Iris pigment epithelial cell (primary cell): ENCODE results near the gene CCDC122.

Experiments
- DNase-seq: peaks from one replicate; pipeline ENCODE4 v3.0.0-alpha.2; 2011; ENCODE audit warnings: low read depth

Gene CCDC122

GRCh38 chr13:43878892-43879754, at the start of gene CCDC122:
TSS of gene CCDC122 (minus strand) at chr13:43879740. CDS start at chr13:43869376, 10,364 bp downstream.
- DNase-seq: peak; percentile 89

DNA sequence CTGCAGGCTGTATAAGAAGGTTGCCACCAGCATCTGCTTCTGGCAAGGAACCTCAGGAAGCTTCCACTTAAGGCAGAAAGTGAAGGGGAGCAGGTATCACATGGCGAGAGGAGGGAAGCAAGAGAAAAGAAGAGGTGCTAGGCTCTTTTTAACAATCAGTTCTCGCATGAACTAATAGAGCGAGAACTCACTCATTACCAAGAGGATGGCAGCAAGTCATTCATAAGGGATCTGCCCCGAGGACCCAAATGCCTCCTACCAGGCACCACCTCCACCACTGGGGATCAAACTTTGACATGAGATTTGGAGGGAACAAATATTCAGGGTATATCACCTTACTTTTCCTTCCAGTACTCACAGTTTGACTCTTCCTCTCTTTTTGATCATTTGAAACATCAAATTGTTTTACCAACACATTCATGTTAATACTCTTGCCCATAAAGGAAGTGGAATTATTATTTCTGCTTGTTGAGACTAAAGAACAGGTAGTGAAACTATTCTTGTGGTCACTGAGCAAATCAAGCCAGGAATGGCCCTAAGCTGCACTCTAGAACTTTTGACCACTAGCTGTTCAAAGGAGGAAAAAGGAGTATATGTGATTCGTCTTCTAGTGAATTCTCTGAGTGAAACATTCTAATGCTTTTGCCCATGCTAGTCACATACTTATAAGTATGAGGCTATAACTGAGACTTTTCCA, 45.2 kb upstream of the CCDC122 start:
- DNase-seq: no peak

- no peak for DNase-seq
Observed at GRCh38 chr13:43920965-43921674, 41.6 kb upstream of the CCDC122 start.

DNA sequence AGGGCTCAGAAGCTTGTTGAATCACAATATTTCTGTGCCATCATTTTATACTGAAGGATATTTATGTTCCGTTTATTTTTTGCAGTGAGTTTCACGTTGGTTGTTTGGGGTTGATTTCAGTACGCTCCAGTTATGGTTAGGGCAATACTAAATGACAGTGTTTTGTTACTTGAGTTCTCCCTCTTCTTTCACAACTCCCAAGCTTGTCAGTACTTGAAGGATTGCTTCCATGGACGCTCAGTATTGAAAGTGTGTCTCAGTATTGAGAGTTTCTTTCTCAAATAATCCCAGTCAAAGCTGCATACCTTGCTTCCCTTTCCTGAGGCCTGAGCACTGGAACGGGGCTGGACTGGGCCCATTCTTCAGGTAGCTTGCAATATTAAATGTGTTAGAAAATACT, 39.1 kb upstream of the CCDC122 start:
- DNase-seq: no peak

DNA sequence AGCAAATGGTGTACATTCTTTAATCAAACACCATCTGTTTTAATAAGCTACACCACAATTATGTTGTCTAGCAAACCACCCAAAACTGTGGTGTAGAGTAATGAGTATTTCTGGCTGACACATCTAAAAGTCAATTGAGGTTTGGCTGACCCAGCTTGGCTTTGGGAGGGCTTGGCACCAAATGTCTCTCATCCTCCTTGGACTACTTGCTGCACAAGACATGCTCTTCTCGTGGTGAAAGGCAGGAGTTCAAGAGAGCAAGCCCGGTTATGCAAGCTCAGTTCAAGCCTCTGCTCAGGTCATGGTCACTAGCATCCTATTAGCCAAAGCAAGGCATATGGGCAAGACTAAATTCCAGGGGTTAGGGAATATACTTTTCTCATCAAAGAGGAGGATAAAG, 37.3 kb upstream of the CCDC122 start:
- no peak for DNase-seq

DNA sequence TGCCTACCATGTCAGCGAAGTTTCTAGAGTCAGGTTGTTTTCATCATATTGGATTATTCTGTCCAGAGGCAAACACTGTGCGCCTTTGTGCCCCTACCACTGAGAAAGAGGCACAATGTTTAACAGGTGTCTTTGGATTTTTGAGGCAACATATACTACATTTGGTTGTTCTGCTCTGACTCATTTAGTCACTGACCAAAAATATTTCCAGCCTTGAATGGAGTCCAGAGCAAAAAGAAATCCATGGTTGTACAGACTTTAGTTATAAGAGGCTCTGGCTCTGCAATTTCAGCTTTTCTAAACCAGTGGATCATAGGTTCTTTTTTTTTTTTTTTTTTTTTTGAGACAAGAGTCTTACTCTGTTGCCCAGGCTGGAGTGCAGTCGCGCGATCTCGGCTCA, 35.9 kb upstream of the CCDC122 start:
- DNase-seq: peak; percentile 3

GRCh38 chr13:43911871-43912270, 32.3 kb upstream of the CCDC122 start:
- DNase-seq: no peak

DNA sequence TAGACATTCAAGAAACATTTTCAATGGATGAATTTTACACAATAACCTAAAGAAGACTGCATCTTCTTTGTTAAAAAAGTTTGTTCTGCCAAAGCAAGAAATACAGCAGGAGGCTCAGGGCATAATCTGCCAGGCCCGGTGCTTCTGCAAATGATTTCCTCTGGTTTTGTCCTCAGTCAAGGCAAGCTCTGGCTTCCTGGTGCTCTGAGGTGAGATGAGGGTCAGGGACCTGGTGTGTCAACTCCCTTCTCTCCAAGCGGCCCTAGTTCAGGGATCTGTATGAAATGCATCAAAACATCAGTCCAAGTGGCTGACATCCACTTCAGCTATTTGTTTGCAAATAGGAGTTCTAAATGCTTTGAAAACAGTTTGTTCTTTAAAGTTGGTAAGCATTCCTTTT, 31.7 kb upstream of the CCDC122 start:
- no peak for DNase-seq

DNA sequence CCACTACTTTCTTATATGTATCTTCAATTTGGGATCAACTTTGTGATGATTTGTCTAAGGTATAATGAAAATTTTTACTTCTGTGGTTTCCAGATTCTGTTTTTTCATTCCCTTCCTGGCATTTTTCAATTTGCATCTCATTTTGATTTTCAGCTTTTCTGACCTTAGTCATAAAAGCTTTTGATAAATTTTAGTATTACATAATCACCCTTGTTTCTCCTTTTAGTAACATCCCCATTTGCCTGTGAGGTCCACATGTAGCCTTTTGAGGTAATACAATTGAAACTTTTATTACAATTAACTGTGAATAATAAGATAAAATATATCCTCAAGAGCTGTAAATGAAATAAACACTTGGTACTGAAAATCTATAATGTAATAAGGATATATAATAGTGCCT, 31.3 kb upstream of the CCDC122 start:
- no peak for DNase-seq

DNA sequence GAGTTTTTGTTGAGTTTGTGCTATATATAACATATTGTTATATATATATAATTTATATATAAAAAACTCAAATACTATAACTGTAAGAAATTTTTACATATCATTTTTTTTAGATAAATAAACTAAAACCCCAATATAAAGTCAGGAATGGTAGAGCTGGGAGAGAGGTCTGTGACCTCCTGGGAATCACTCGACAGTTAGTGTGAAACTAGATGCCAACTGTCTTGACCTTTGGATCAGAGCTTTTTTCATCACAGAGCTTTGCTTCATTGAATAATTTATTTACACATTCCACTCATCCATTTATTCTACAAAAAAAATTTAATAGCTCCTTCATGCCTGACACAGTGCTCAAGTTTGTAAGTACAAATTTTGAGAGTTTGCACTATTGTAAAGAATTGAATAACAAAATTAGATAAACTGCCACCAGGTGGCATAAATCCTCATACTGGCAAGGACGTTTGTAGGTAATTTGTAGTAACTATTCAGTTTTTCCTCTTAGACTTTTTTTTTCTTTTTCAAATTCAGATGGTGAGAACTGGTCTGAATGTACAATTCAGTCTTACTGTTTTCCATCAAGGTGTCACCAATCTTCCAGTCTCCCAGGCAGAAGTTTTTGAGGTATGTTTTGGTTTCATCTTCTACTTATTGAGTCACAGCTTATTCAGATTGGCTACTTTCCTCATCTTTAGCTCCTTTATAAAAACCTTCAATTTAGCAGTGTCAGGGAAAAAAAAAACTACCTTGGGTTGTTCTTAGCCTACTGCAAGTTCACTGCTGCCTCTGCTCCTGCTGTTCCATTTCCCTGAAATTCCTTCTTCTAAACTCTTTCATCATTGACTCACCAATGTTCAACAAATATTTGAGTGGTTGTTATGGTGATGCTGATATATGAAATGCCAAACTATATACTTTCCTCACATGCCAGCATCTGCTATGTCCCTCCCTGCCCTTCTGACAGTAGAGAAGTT, 28.9 kb upstream of the CCDC122 start:
- peak; percentile 73 for DNase-seq

- DNase-seq: peak; percentile 69
Observed at GRCh38 chr13:43905435-43906031, 26.0 kb upstream of the CCDC122 start.

DNA sequence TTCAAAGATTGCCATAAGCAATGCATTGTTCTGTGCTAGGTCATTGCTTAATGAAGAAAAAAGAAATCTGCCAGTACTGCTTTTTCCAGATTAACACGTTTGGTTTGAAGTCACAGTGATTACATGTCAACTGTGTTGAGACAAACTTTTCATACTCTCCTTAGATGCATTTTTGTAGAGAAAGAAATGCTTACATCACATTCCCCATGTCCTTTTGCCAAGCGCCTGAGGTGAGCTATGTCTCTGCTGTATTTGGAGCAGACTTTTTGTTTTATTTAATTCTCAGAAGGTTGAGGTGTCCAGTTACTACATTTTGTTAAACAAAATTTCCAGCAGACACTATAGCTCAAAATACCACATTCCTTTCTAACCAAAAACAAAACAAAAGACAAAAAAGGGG, 16.4 kb upstream of the CCDC122 start:
- no peak for DNase-seq

GRCh38 chr13:43894438-43894837, 14.9 kb upstream of the CCDC122 start:
- no peak for DNase-seq

DNA sequence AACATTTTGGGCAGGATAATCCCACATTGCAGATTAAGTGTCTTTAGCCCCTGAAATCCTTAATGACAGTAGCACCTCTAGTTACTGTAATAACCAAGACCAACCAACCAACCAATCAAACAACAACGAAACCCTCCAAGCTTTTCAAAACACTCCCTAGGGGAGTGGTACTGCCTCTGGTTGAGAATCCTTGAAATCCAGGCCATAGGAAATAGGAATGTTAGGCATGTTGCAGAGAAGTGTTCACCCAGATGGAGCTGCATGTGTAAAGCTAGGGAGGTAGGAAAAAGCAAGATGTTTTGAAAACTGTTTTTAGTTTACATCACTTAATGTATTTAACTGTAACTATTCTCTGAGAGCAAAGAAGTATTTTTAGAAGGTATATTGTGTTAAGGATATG, 4.7 kb upstream of the CCDC122 start:
- DNase-seq: no peak

GRCh38 chr13:43883631-43884030, 4.1 kb upstream of the CCDC122 start:
- no peak for DNase-seq

DNA sequence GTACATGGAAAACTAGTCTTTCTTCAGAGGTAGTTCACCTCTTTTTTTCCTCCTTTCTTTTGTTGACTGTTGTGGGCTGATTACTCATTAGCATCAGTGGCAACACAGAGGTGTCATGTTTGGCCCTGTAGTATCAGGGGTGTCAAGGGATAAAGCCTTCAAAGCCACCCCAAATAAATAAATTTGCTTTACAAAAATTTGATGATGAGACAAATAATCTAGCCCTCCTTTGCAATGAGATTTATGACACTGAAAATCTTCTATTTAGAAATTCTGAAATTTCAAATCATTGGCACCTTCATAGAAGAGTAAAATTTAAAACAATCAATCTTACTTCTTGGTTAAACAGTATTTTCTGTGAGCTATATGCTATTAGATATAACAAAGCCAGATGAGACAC, 2.0 kb upstream of the CCDC122 start:
- DNase-seq: no peak

GRCh38 chr13:43880926-43881325, 1.4 kb upstream of the CCDC122 start:
- DNase-seq: no peak

DNA sequence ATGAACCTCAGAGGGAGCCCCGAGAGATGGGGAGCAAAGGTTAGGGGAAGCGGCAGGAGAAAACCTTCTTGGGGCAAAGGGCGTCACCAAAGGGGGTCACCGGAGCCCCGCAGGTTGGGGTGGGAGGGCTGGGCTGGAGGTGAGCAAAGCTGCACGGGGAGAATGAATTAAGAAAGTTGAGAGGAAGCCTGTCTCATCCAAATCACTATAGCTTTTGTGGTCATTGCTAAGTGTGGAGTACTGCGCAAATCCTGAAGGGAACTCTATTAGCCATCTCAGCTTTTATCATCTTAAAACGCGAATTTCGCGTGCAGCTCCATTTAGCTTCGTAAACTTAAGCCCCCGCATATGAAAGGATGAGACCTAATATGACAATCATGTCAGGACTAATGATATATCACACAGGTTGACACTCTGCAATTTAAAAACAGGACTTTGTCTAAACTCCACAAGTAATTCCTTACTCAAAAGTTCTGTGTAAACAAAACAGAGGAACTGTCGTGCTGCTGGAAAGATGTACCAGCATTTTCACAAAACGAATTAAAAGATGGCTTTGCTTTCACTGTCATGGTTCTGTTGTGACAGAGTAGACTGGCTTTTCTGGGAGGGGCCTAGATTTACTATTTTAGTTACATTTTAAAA, 795 bp upstream of the CCDC122 start:
- no peak for DNase-seq

DNA sequence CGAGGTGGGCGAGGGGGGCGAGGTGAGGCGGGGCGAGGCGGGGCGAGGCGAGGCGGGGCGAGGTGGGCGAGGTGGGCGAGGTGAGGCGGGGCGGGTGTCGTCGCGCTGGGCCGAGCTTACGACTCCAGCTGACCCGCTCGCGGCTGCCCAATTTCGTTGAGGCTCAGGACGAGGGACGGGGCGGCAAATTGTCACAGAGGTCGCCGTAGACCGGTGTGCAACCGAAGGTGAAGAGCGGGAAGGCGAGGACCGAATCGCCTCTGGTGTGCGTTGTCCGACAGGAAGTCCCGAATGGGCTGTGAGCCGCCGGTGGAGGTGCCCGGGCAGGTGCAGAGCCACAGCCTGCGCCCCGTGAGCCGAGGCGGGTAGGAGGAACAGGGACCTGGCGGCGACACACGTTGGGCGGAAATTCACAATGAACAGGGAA, 228 bp upstream of the CCDC122 start, which contains the start of gene LACC1:
Gene LACC1 (plus strand): TSS at position 150 of the 427 bp plus-strand sequence. CDS start 1,082 bp downstream, outside the sequence.
- DNase-seq: no peak

DNA sequence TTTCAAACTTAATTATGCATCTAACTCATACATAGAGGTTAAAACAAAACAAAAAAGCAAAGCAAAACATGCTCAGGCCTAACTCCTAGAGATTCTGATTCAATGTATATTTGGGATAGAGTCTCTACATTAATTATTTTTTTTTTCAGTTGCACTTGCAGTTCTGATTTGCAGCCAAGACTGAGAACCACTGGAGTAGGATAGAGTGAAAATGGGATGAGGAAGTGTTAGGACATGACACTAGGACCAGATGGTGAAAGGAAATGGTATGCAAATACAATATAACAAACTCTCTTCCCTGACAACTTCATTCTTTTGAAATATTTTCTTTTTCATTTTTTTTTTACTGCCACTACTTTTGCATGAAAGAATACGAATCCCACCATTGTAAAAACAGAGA, 1.8 kb downstream of the CCDC122 start:
- DNase-seq: no peak

- no peak for DNase-seq
Observed at GRCh38 chr13:43877326-43877725, 2.2 kb downstream of the CCDC122 start.
